Naive thymus-derived CD8-positive, alpha-beta T cell (primary cell): Measurements from ENCODE around the gene TMEM132E. TPM values are rescaled to one million over a fixed set of nuclear protein-coding genes. Genes with fewer than 3 reads are reported as not detected.

Source experiments
- ATAC-seq, 2 donors: fragments of 150-1000 bp; cut with Tn5 transposase in 1 of 2; sonication (Bioruptor Pico), chemical (Tn5 transposase) in 1 of 2; 1 replicate in 1 of 2; 2 replicates in 1 of 2; pipeline ENCODE4 v1.10.0; 2021; ENCODE audit warnings: mild to moderate bottlenecking in 2 of 2, moderate library complexity in 2 of 2
- POLR2A ChIA-PET: fragments of 350-600 bp; sonication (Branson Sonifier 250); formaldehyde crosslinking; loops from one replicate; lab custom pipeline; 2021; ENCODE audit warnings: antibody characterized with exemption; lab: Charles Lee
- DNase-seq, 10 donors: peaks; one replicate each; pipeline versions ENCODE4 v3.0.0 to v3.0.0-alpha.2; 2020 to 2022
- H3K27ac Mint-ChIP-seq, 10 donors: one replicate each; pipeline ENCODE4 v1.8.0; 2020 to 2022; ENCODE audit warnings: mild to moderate bottlenecking in 10 of 10, mixed read lengths in 10 of 10, moderate library complexity in 4 of 10, inconsistent platforms in 1 of 10
- H3K27me3 Mint-ChIP-seq, 5 donors: one replicate each; pipeline ENCODE4 v1.8.0; 2021 to 2022; ENCODE audit warnings: mixed read lengths in 5 of 5
- H3K36me3 Mint-ChIP-seq, 3 donors: one replicate each; pipeline ENCODE4 v1.8.0; 2020 to 2022; ENCODE audit warnings: mixed read lengths in 3 of 3, mild to moderate bottlenecking in 2 of 3, inconsistent platforms in 1 of 3
- H3K4me1 Mint-ChIP-seq, 4 donors: one replicate each; pipeline ENCODE4 v1.8.0; 2021 to 2022; ENCODE audit warnings: mixed read lengths in 4 of 4
- H3K4me3 Mint-ChIP-seq, 10 donors: one replicate each; pipeline ENCODE4 v1.8.0; 2020 to 2022; ENCODE audit warnings: mild to moderate bottlenecking in 10 of 10, mixed read lengths in 10 of 10, moderate library complexity in 6 of 10, inconsistent platforms in 1 of 10
- H3K9me3 Mint-ChIP-seq, 9 donors: one replicate each; pipeline ENCODE4 v1.8.0; 2020 to 2022; ENCODE audit warnings: mixed read lengths in 9 of 9, mild to moderate bottlenecking in 3 of 9, inconsistent platforms in 1 of 9, moderate library complexity in 1 of 9
- polyA plus RNA-seq, 3 donors: library from polyadenylated mRNA; unstranded; fragments of 300-500 nt; fragmentation: Illumina TruSeq; gene quantifications; one replicate each; pipeline ENCODE4 v1.2.3, GENCODE V29; 2021
- total RNA-seq, 8 experiments: library from RNA in 2 of 8; stranded (reverse) in 2 of 8; gene quantifications; one replicate each; pipeline ENCODE4 v1.2.3 and lab custom pipeline; 2021 to 2026

The TMEM132E gene
- total and polyA plus RNA-seq, 5 experiments from 2014 or later, result 0.19 to 0.60 (median 0.49) TPM

DNA sequence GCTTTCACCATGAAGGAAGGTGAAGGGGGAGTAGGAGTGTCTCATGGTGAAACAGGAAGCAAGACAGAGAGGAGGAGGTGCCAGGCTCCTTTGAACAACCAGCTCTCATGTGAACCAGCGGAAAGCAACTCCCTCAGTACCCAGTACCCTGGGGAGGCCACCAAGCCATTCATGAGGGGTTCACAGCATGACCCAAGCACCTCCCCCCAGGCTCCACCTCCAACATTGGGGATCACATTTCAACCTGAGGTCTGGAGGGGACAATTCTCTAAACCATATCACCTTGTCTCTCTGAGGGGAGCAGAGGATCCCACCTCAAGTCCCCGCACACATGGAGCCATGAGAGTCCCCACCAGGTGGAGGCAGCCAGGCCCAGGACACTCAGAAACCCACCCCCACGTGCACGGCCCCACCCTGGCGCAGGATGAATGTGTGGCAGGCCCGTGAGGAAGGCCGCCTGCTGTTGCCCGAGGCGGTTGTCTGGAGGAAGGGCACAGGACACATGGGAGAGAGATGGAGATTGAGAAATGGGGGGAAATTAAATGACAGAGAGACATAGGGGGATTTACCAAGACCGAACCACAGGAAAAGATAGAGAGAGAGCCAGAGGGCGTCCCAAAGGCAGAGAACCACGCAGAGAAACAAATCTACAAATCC lies 85.9 kb downstream of the TMEM132E start:
- H3K36me3 Mint-ChIP-seq, result peaks cover 0 to 2% (median 0%) of the 10 kb centered on the region in 3 donors
- H3K27ac Mint-ChIP-seq, result peak overlapping the region in 6 of 10 donors; percentile 16 to 82 (median 34)
- POLR2A ChIA-PET, result no interaction called here
- peaks cover 0 to 10% (median 3%) of the 10 kb centered on the region in 5 donors for H3K27me3 Mint-ChIP-seq
- DNase-seq (peak in 3 of 10 donors; percentile 9 to 19 (median 10)), ATAC-seq (peak; percentile 53 to 67)
- no peaks in the 10 kb centered on the region for H3K9me3 Mint-ChIP-seq
- peaks cover 9 to 17% (median 13%) of the 10 kb centered on the region in 4 donors for H3K4me1 Mint-ChIP-seq
- peak overlapping the region in 7 of 10 donors; percentile 7 to 64 (median 28) for H3K4me3 Mint-ChIP-seq

DNA sequence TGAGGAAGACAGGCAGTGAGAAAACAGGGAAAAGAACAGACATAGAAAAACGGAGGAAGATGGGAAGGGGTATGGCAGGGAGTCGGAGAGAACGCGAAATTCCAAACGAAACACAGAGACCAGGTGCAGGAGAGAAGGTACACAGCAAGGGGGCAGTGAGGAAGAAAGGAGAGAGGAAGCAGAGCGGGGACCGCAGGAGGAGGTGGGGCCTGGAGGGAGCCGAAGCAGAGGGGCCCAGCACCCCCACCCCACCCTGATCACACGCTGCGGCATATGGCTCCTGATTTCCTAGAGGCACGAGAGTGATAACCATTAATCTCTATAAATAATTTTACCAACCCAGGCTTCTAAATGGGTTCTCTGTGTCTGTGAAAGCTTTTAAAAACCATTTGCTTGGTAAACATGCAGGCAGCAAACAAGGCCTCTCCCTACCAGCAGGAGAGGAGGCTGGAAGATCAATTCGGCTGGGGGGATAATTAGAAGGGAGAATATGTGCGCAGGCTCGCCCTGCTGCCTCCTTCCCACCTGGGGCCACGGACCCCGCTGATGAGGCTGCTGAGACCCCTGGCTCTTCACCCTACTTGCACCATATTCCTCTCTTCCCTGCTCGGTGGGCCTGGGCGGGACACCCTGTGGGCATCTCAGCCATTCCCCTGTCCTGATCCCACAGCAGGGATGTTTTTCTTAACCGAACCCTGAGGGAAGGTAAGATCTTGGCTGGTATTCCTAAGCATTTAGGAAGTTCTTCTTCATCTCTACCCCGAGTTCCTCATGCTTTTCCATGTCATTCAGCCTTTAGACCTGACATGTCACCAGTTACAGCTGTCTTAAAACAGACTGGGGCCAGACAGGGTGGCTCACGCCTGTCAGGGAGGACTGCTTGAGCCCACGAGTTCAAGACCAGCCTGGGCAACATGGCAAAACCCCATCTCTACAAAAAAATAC lies 86.7 kb downstream of the TMEM132E start:
- Mint-ChIP-seq H3K27me3 (peaks cover 0 to 10% (median 3%) of the 10 kb centered on the region in 5 donors), H3K36me3 (peaks cover 0 to 2% (median 0%) of the 10 kb centered on the region in 3 donors), H3K9me3 (no peaks in the 10 kb centered on the region), H3K4me3 (peak overlapping the region in 6 of 10 donors; percentile 9 to 64 (median 34)), H3K27ac (peak overlapping the region in 3 of 10 donors; percentile 22 to 82 (median 80)), H3K4me1 (peaks cover 9 to 17% (median 13%) of the 10 kb centered on the region in 4 donors)
- POLR2A ChIA-PET, result interaction anchor here (0.6 kb wide), 1 partner anchor 46 kb away, joined by 3 read pairs; no protein-coding TSS in a partner anchor
- DNase-seq (no peak), ATAC-seq (no peak)

DNA sequence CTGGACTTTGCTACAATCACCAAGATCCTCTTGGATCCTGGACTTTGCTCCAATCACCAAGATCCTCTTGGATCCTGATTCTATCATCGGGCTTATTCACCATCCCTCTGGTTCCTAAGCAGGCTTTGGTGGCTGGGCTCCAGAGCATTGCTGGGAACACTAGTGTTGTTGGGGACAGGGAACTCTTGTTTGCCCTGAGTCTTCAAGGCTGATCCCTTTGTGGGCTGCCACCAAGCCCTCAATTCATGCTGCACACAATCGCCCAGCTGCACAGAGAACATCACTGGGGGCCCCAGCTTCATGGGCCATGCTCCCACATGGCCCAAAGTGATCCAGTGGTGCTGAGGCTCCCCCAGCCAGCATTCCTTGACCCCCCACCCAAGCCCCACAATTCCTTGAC lies 88.3 kb downstream of the TMEM132E start:
- Mint-ChIP-seq H3K9me3 (no peaks in the 10 kb centered on the region), H3K4me1 (peaks cover 9 to 17% (median 13%) of the 10 kb centered on the region in 4 donors), H3K27me3 (peaks cover 0 to 17% (median 3%) of the 10 kb centered on the region in 5 donors), H3K4me3 (no peak overlapping the region), H3K36me3 (peaks cover 0 to 2% (median 0%) of the 10 kb centered on the region in 3 donors), H3K27ac (no peak overlapping the region)
- POLR2A ChIA-PET, result no interaction called here
- ATAC-seq (no peak), DNase-seq (no peak)

DNA sequence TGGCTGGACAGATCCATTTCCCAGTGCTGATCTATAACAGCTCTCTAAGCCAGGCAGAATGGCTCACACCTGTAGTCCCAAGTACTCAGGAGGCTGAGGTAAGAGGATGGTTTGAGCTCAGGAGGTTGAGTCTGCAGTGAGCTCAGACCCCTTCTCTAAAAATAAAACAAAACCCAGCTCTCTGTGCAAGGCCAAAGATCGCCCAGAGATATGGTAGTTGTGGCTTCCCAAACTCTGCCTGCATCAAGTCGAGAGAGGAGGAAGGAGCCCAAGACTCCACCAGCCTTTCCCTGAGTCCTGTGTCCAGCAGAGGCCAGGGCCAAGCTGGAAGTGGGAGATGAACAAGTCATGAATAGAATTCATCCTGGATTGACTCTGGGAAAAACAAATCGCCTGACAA lies 88.8 kb downstream of the TMEM132E start:
- Mint-ChIP-seq H3K4me1 (peaks cover 9 to 17% (median 13%) of the 10 kb centered on the region in 4 donors), H3K27ac (no peak overlapping the region), H3K27me3 (peaks cover 0 to 17% (median 3%) of the 10 kb centered on the region in 5 donors), H3K9me3 (no peaks in the 10 kb centered on the region), H3K4me3 (no peak overlapping the region), H3K36me3 (peaks cover 0 to 2% (median 0%) of the 10 kb centered on the region in 3 donors)
- no peak for DNase-seq
- ATAC-seq, result no peak
- POLR2A ChIA-PET, result no interaction called here

DNA sequence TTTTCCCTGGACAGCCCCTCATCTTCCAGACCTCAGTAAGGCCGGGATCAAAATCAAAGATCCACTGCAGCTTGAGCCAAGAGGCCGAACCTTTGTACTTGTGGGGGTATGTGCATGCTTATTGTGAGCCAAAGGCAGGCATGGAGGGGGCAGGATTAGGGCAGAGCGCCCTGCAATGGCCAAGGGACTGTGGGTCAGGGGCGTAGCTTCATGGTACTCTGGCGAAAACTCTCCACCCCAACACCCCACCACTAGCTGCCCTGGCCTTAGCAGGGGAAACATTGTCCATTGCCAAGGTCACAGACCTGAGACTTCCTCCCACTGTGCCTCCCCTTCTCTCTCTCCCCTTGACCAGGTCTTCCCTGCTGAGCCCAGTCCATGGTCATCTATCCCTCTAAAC lies 90.1 kb downstream of the TMEM132E start:
- H3K4me1 Mint-ChIP-seq, result peaks cover 9 to 15% (median 14%) of the 10 kb centered on the region in 4 donors
- ATAC-seq (no peak), DNase-seq (no peak)
- H3K27ac Mint-ChIP-seq, result peak overlapping the region in 1 of 10 donors; percentile 10
- H3K27me3 Mint-ChIP-seq, result peaks cover 0 to 24% (median 5%) of the 10 kb centered on the region in 5 donors
- H3K4me3 Mint-ChIP-seq, result no peak overlapping the region
- H3K9me3 Mint-ChIP-seq, result no peaks in the 10 kb centered on the region
- peaks cover 0 to 2% (median 0%) of the 10 kb centered on the region in 3 donors for H3K36me3 Mint-ChIP-seq
- POLR2A ChIA-PET, result no interaction called here

DNA sequence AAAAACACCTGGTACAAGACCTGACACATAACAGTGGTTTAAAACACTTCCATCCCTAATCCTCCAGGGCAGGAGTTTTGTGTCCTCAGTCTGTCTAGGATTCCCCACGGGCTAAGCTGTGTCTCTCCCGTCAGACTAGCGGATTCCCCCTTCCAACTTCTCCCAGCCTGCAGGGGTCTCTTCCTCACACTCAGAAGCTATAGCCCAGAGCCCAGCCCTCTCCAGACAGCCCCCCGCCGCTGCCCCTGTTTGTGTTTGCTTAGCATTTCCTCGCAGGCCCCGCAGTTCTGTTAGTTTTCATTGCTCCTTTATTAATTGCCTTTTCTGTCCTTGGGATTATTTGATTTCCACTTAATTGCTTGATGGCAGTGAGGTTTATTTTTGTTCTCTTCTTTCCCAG lies 91.2 kb downstream of the TMEM132E start:
- Mint-ChIP-seq H3K27me3 (peaks cover 0 to 25% (median 7%) of the 10 kb centered on the region in 5 donors), H3K36me3 (peaks cover 0 to 2% (median 0%) of the 10 kb centered on the region in 3 donors), H3K4me3 (no peak overlapping the region), H3K9me3 (no peaks in the 10 kb centered on the region), H3K4me1 (peaks cover 2 to 6% (median 4%) of the 10 kb centered on the region in 4 donors), H3K27ac (no peak overlapping the region)
- POLR2A ChIA-PET, result no interaction called here
- ATAC-seq (no peak), DNase-seq (no peak)

DNA sequence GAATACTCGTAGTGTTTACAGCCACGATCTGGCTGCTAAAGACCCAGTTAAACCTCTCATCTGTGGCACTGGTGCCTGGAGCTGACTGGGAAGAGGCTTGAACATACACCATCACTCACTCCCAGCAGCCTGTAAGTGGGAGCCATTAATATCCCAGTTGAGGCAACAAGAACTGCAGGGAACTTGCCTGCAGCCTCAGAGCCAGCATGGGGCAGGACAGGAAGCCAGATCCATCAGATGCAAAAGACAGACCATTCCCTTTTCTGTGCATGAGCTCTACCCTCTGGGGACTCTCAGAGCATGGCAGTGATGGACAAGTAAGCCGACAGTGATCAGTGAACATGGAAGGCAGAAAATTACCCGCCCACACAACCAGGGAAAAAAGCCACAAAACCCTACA lies 91.8 kb downstream of the TMEM132E start:
- Mint-ChIP-seq H3K4me1 (peaks cover 0 to 2% (median under 1%) of the 10 kb centered on the region in 4 donors), H3K9me3 (no peaks in the 10 kb centered on the region), H3K36me3 (peaks cover 0 to 2% (median 0%) of the 10 kb centered on the region in 3 donors), H3K4me3 (no peak overlapping the region), H3K27ac (no peak overlapping the region), H3K27me3 (peaks cover 1 to 29% (median 5%) of the 10 kb centered on the region in 5 donors)
- no peak for DNase-seq
- ATAC-seq, result no peak
- POLR2A ChIA-PET, result no interaction called here

DNA sequence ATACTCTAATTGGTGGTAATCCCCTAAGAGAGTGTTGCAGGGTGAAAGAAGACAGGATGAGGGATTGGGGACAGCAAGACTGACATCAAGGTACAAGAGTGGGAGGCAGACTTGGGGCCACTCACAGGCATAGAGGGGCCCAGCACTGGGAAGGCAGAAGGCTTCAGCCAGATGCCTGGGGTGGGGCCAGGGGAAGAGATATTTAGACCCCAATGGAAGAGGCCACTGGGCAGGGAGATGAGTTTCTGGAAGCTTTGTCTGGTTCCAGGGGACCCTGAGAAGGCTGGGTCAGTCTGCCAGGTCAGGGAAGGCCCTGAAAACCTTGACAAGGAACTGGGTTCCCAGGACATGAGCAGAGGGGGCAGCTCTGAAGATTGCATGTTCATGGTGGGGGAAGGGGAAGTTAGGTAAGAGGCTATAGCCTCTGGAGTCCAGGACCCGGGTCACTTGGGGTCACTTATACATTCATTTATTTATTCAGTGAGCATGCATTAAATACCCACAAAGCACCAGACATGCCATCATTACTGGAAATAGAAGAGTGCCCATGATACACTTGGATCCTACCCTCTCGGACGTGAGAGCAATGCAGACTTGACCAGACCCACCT lies 92.9 kb downstream of the TMEM132E start:
- no peak for ATAC-seq
- POLR2A ChIA-PET, result no interaction called here
- no peak overlapping the region for H3K4me3 Mint-ChIP-seq
- H3K36me3 Mint-ChIP-seq, result peaks cover 0 to 2% (median 0%) of the 10 kb centered on the region in 3 donors
- peaks cover 1 to 37% (median 12%) of the 10 kb centered on the region in 5 donors for H3K27me3 Mint-ChIP-seq
- H3K9me3 Mint-ChIP-seq, result no peaks in the 10 kb centered on the region
- H3K4me1 Mint-ChIP-seq, result peaks cover 0 to 2% (median 0%) of the 10 kb centered on the region in 4 donors
- no peak overlapping the region for H3K27ac Mint-ChIP-seq
- DNase-seq, result no peak

DNA sequence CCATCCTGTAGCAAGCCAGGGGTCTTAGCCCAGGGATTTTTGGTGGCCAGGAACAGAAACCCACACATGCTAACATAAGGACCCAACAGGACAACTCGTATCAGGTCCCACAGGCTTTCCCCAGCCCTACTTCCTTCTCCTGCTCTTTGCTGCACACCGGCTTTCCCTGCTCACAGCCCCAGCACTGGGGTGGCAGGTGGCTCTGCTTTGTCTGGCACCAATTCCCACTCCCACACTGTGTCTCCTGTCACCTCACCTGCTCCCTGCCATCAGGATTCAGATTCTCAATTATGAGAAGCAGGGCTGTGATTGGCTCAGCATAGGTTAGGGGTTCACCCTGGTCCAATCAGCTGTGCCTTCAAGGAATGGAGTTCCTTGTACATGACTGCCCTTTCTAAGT lies 94.1 kb downstream of the TMEM132E start:
- DNase-seq, result no peak
- Mint-ChIP-seq H3K27me3 (peaks cover 5 to 42% (median 19%) of the 10 kb centered on the region in 5 donors), H3K36me3 (peaks cover 0 to 2% (median 0%) of the 10 kb centered on the region in 3 donors), H3K9me3 (no peaks in the 10 kb centered on the region), H3K27ac (no peak overlapping the region), H3K4me3 (no peak overlapping the region), H3K4me1 (peaks cover 0 to 2% (median 0%) of the 10 kb centered on the region in 4 donors)
- POLR2A ChIA-PET, result no interaction called here
- ATAC-seq, result no peak

DNA sequence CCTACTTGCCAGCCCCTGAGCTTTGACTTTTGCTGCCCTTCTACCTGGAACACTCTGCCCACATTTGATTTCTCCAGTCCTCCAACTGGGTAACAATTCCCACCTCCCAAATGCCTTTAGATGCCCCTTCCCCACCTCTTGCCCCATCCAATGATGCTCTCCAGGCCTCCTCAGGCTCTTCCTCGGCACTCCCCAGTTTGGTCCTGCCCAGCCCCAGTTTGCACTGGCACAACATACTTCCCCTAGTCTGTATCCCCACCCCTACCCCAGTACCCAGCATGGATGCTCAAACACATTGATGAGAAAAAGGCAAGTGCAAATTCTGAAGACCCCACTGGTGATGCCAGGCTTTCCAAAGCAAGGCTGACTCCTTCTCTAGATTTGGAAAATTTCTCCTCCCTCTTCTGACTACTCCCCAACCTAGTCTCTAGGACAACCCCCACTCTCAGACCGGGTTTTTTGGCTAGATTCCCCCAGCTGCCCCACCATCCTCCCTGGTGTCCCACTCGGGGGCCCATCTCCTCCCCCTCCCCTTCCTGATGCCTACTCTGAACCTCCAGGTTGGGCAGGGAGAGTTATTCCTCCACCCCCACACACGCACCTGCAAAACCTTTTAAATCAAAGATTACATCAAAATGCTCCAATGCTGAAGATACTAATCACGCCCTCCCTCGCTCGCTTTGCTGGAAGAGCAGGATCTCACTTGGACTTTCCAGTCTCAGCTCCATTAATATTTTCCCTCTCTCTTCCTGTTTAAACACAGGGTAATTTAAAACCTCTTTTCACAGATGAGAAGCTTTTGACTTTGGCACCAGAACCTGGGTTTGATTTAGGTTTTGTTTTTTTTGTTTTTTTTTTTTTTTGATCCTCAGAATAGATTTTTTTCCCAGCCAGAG lies 94.9 kb downstream of the TMEM132E start:
- Mint-ChIP-seq H3K4me3 (no peak overlapping the region), H3K9me3 (no peaks in the 10 kb centered on the region), H3K27ac (no peak overlapping the region), H3K4me1 (peaks cover 0 to 2% (median 0%) of the 10 kb centered on the region in 4 donors), H3K27me3 (peaks cover 7 to 46% (median 25%) of the 10 kb centered on the region in 5 donors), H3K36me3 (peaks cover 0 to 2% (median 0%) of the 10 kb centered on the region in 3 donors)
- ATAC-seq, result no peak
- no peak for DNase-seq
- POLR2A ChIA-PET, result no interaction called here

DNA sequence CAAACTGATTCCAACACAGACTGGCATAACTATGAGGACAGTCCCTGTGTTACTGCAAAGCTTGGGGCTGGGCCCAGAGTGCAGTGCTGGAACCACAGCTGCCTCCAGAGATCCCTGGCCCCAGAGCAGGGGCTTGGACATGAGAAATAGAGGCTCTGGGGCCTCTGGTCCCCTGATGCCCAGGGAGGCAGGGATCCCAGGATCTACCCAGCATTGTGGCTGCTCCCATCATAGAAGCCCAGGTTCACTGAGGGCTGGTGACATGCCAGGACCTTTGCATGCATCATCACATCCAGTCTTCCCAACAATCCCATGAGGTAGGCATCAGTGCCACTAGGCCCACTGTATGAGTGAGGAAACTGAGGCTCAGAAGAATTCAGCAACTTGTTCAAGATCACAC lies 95.8 kb downstream of the TMEM132E start:
- DNase-seq (no peak), ATAC-seq (no peak)
- H3K27me3 Mint-ChIP-seq, result peaks cover 7 to 38% (median 25%) of the 10 kb centered on the region in 5 donors
- no peak overlapping the region for H3K27ac Mint-ChIP-seq
- no peak overlapping the region for H3K4me3 Mint-ChIP-seq
- peaks cover 0 to 2% (median 0%) of the 10 kb centered on the region in 4 donors for H3K4me1 Mint-ChIP-seq
- H3K36me3 Mint-ChIP-seq, result peaks cover 0 to 1% (median 0%) of the 10 kb centered on the region in 3 donors
- POLR2A ChIA-PET, result no interaction called here
- H3K9me3 Mint-ChIP-seq, result no peaks in the 10 kb centered on the region
